HG02938 (cell line): ENCODE measurements around the gene C9orf153.
"Not testable (repeated sequence)": the region's sequence is repeated elsewhere in the genome, so short reads cannot be mapped to it uniquely, and the experiment has no call there.

Source experiments
- ATAC-seq: cut with Tn5 transposase; IDR thresholded peaks from one replicate; pipeline ENCODE4 v1.9.1; 2021; ENCODE audit warnings: mild to moderate bottlenecking, moderate library complexity; ENCODE audit not compliant: unreplicated experiment

C9orf153 gene

GRCh38 chr9:86259557-86259956 lies at the start of gene C9orf153:
TSS of gene C9orf153 (minus strand) at chr9:86259657. CDS start at chr9:86229603, 30,054 bp downstream.
- ATAC-seq: no peak

- no peak for ATAC-seq
These were observed 49.2 kb upstream of the C9orf153 start for GRCh38 chr9:86308687-86309086.

- no peak for ATAC-seq
These were observed 44.8 kb upstream of the C9orf153 start for GRCh38 chr9:86304236-86304730.

GRCh38 chr9:86303316-86303975 lies 44.0 kb upstream of the C9orf153 start:
- ATAC-seq: no peak

GRCh38 chr9:86301686-86302085 lies 42.2 kb upstream of the C9orf153 start:
- no peak for ATAC-seq

- no peak for ATAC-seq
These were observed 41.2 kb upstream of the C9orf153 start for GRCh38 chr9:86300701-86301100.

- no peak for ATAC-seq
These were observed 39.4 kb upstream of the C9orf153 start for GRCh38 chr9:86298873-86299272.

GRCh38 chr9:86290341-86290740 lies 30.9 kb upstream of the C9orf153 start:
- not testable (repeated sequence) for ATAC-seq

- no peak for ATAC-seq
These were observed 29.2 kb upstream of the C9orf153 start for GRCh38 chr9:86288499-86289198.

- ATAC-seq: no peak
These were observed 27.6 kb upstream of the C9orf153 start for GRCh38 chr9:86287013-86287412.

GRCh38 chr9:86286278-86286677 lies 26.8 kb upstream of the C9orf153 start:
- no peak for ATAC-seq

GRCh38 chr9:86285261-86285660 lies 25.8 kb upstream of the C9orf153 start:
- no peak for ATAC-seq

- ATAC-seq: no peak
These were observed 23.6 kb upstream of the C9orf153 start for GRCh38 chr9:86282979-86283535.

GRCh38 chr9:86282077-86282978 lies 22.9 kb upstream of the C9orf153 start, which contains the start of gene ISCA1:
TSS of gene ISCA1 (minus strand) at chr9:86282538. CDS start at chr9:86282458, 80 bp downstream.
- peak; percentile 82 for ATAC-seq

GRCh38 chr9:86281593-86282076 lies 22.2 kb upstream of the C9orf153 start:
- peak; percentile 0 for ATAC-seq

- ATAC-seq: no peak
These were observed 21.1 kb upstream of the C9orf153 start for GRCh38 chr9:86280580-86280979.

GRCh38 chr9:86279839-86280238 lies 20.4 kb upstream of the C9orf153 start:
- ATAC-seq: no peak

- ATAC-seq: no peak
These were observed 17.6 kb upstream of the C9orf153 start for GRCh38 chr9:86277072-86277471.

- ATAC-seq: no peak
These were observed 16.5 kb upstream of the C9orf153 start for GRCh38 chr9:86275962-86276361.

- no peak for ATAC-seq
These were observed 15.6 kb upstream of the C9orf153 start for GRCh38 chr9:86274821-86275643.
